Measurements from ENCODE around the gene UBE2M. TPM values are rescaled to one million over a fixed set of nuclear protein-coding genes. Genes with fewer than 3 reads are reported as not detected.

UBE2M gene
- total and polyA plus RNA-seq, 2 experiments from 2014 or later, result 27.6 to 64.5 TPM

- Histone ChIP-seq H2AFZ (no peak overlapping the region), H3K79me2 (replicated peaks; ENCODE audit: insufficient read depth) (peaks cover 20% of the 10 kb centered on the region), H3K4me2 (peak overlapping the region; percentile 98), H3F3A (replicated peaks; ENCODE audit: low read depth) (peaks cover 62% of the 10 kb centered on the region), H3K9me2 (ENCODE audit: insufficient read depth) (peaks cover 5% of the 10 kb centered on the region; the same call in 1 of the 2 replicates), H3K4me3 (peak overlapping the region; percentile 84), H3K36me3 (ENCODE audit: insufficient read depth) (0 out of 2 replicates have a peak, but pooled peaks cover 6% of the 10 kb centered on the region), H3K27me3 (ENCODE audit: insufficient read depth) (peaks cover 21% of the 10 kb centered on the region), H3K4me1 (ENCODE audit: insufficient read depth) (peaks cover 23% of the 10 kb centered on the region), H3K27ac (ENCODE audit: low read depth) (no peak overlapping the region), H4K20me1 (replicated peaks; ENCODE audit: insufficient read depth) (no peaks in the 10 kb centered on the region; the same call in 1 of the 2 replicates)
- peaks cover 53% of the 10 kb centered on the region for H3K36me3 Mint-ChIP-seq (ENCODE audit: low read depth)
- peaks cover 43% of the 10 kb centered on the region for H3K4me1 Mint-ChIP-seq
- peak overlapping the region; percentile 97 for H3K4me3 Mint-ChIP-seq
- DNase-seq (ENCODE audit: low spot score), result no peak
- ATAC-seq, result no peak
- peaks cover 8% of the 10 kb centered on the region; the same call in 2 of the 3 replicates for H3K9me3 Mint-ChIP-seq
- TF ChIP-seq JUNB (IDR thresholded peaks at IDR 0.05; ENCODE audit: unreplicated experiment) (no peak), ETS1 (IDR thresholded peaks at IDR 0.05) (no peak), ZNF114 (CRISPR knock-in tag; IDR thresholded peaks at IDR 0.05) (no peak), CTCF (conservative IDR thresholded peaks at IDR 0.05; ENCODE audit: low read depth in 2 of 2) (no peak), NANOG (IDR thresholded peaks at IDR 0.05; ENCODE audit: borderline replicate concordance) (no peak), EZH2 (IDR thresholded peaks at IDR 0.05; ENCODE audit: low read depth, unreplicated experiment) (no peak), CREB1 (CRISPR knock-in tag; IDR thresholded peaks at IDR 0.05; ENCODE audit: low read depth) (no peak), REST (IDR thresholded peaks at IDR 0.05; ENCODE audit: unreplicated experiment) (no peak), STAT1 (IDR thresholded peaks at IDR 0.05; ENCODE audit: unreplicated experiment) (no peak), EZH2phosphoT487 (IDR thresholded peaks at IDR 0.05; ENCODE audit: unreplicated experiment) (no peak), POLR2AphosphoS5 (IDR thresholded peaks at IDR 0.05; ENCODE audit: low read depth) (no peak), ZNF331 (CRISPR knock-in tag; IDR thresholded peaks at IDR 0.05; ENCODE audit: low read depth) (no peak), ZNF462 (CRISPR knock-in tag; IDR thresholded peaks at IDR 0.05) (no peak)
- peaks cover 55% of the 10 kb centered on the region for H3K27me3 Mint-ChIP-seq (ENCODE audit: insufficient read depth, low read depth, poor library complexity)
- H3K27ac Mint-ChIP-seq, result peak overlapping the region; percentile 72; the same call in 1 of the 2 replicates
Measured at GRCh38 chr19:58556622-58557220, 1.7 kb downstream of the UBE2M start.

Measured in GM23338 (cell line).